ENCODE measurements around the gene AIG1. TPM values are rescaled to one million over a fixed set of nuclear protein-coding genes. Genes with fewer than 3 reads are reported as not detected.

AIG1 gene
- total and polyA plus RNA-seq, 2 of the 4 experiments (the other 2 are of a cell fraction), result 21.3 to 27.1 TPM

DNA sequence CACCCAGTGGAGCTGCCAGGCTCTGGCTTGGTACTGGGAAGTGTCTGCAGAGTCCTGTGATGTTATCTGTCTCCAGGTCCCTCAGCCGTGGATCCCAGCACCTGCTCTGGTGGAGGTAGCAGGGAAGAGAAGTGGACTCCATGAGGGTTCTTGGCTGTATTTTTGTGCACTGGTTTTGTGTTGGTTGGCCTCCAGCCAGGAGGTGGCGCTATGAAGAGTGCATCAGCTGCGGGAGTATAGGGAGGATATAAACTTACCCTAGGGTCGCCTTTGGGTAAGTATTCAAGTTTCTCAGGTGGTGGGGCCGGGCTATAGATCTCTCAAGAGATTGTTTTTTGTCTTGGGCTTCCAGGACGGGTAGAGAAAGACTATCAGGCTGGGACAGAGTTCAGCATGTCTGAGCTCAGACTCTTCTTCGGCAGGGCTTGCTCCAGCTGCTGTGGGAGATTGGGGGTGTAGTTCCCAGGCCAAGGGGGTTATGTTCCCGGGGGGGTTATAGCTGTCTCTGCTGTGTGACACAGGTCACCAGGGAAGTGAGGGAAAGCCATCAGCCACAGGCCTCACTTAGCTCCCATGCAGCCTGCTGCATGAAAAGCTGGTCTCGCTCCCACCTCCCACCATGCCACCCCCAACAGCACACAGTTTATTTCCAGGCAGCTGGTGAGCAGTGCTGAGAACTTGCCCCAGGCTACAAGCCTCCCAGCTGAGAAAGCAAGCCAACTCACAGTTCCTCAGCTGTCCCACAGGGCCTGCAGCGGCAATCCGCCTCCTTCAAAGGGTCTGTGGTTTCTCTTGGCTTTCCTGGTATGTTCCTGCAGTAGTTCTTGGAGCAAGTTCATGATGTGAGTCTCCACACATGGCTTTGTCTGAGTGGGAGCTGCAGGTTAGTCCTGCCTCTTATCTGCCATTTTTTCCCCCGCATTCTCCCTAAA, 115.7 kb downstream of the AIG1 start:
- H3K4me3 ChIP-seq (ENCODE audit: insufficient read depth, low read depth, low read length), result no peak overlapping the region
- H3K4me1 ChIP-seq (ENCODE audit: control insufficient read depth, insufficient read depth, low read length), result no peaks in the 10 kb centered on the region
- H3K4me2 ChIP-seq (ENCODE audit: low read depth, low read length), result no peak overlapping the region
- DNase-seq, result peak; percentile 88
- H3K9ac ChIP-seq (ENCODE audit: low read depth, low read length), result no peak overlapping the region
- no peaks in the 10 kb centered on the region for H3K36me3 ChIP-seq (ENCODE audit: control insufficient read depth, insufficient read depth, low read length)
- in situ Hi-C loops (cut with MboI; ENCODE audit: low sequenced_read_pairs), result no loop called here
- no peak overlapping the region for H2BK5ac ChIP-seq (ENCODE audit: low read depth, low read length, poor library complexity, severe bottlenecking)
- peaks cover 6% of the 10 kb centered on the region; the same call in 1 of the 2 replicates for H3K9me1 ChIP-seq (ENCODE audit: insufficient read depth, low read length)
- H2BK15ac ChIP-seq (ENCODE audit: low read depth, low read length), result no peak overlapping the region
- POLR2A ChIA-PET (ENCODE audit: unreplicated experiment), result no interaction called here
- H3K27me3 ChIP-seq (ENCODE audit: control insufficient read depth, insufficient read depth, low read length), result no peaks in the 10 kb centered on the region
- no TSS peak for BruUV-seq (replicated peaks)
- H2AK9ac ChIP-seq (replicated peaks; ENCODE audit: low read depth, low read length, poor library complexity), result no peak overlapping the region
- dilution Hi-C loops (cut with HindIII; ENCODE audit: low sequenced_read_pairs, unreplicated experiment), result no loop called here
- no peak overlapping the region for H2BK20ac ChIP-seq (ENCODE audit: low read depth, low read length)
- H2BK120ac ChIP-seq (ENCODE audit: low read depth, low read length), result no peak overlapping the region
- peak; percentile 63 for ATAC-seq (ENCODE audit: low read depth)
- intact Hi-C loops (cut with micrococcal nuclease), result no loop called here
- no peaks in the 10 kb centered on the region; a peak in 1 of 4 replicates for H3K79me1 ChIP-seq (ENCODE audit: low read depth in 1 of 2, low read length in 2 of 2)
- H3K4ac ChIP-seq (ENCODE audit: low read depth, low read length), result no peak overlapping the region
- no peak overlapping the region for H2AK5ac ChIP-seq (ENCODE audit: low read depth, low read length)
- H2AFZ ChIP-seq (replicated peaks; ENCODE audit: low read length, poor library complexity), result peak overlapping the region; percentile 78
- no peaks in the 10 kb centered on the region for H4K20me1 ChIP-seq (ENCODE audit: insufficient read depth, low read length)
- H4K5ac ChIP-seq (ENCODE audit: low read depth, low read length), result no peak overlapping the region
- no peak overlapping the region for H4K91ac ChIP-seq (ENCODE audit: insufficient read depth, low read depth, low read length)
- no peaks in the 10 kb centered on the region for H3K9me3 ChIP-seq (ENCODE audit: control insufficient read depth, insufficient read depth, low read length)
- TF ChIP-seq FOS (IDR thresholded peaks at IDR 0.05; ENCODE audit: low read depth, low read length), result no peak
- no peak overlapping the region for H3K27ac ChIP-seq (ENCODE audit: insufficient read depth, low read length)
- H4K8ac ChIP-seq (ENCODE audit: low read depth in 2 of 2, low read length in 2 of 2), result no peak overlapping the region; a peak in 1 of 4 replicates
- no peak overlapping the region for H3K23ac ChIP-seq (ENCODE audit: low read depth, low read length)
- H3K14ac ChIP-seq (replicated peaks; ENCODE audit: low read depth, low read length), result no peak overlapping the region
- CTCF ChIA-PET, result interaction anchor here (0.5 to 1.4 kb wide), 4 partner anchors 10 to 1141 kb away, joined by 3 to 8 read pairs (median 5); no protein-coding TSS in a partner anchor
- no peak overlapping the region for H3K56ac ChIP-seq (ENCODE audit: extremely low read depth, insufficient read depth, low read length)
- 100% methylated on average over 1 of the region's 12 CpGs; no CpG with 5 or more reads in 1 of the 2 experiments for WGBS, 2 experiments (ENCODE audit: extremely low coverage in 2 of 2, insufficient read length in 1 of 2)
- H3K18ac ChIP-seq (ENCODE audit: low read depth, low read length), result no peak overlapping the region
